Upper lobe of left lung (tissue), 6 donors: Measurements from ENCODE around the gene SALL1. TPM values are rescaled to one million over a fixed set of nuclear protein-coding genes. Genes with fewer than 3 reads are reported as not detected.

Source experiments
- ATAC-seq, 2 donors: fragments of 200-7000 bp; cut with Tn5 transposase; one replicate each; pipeline ENCODE4 v1.9.1; 2022; ENCODE audit warnings: mild to moderate bottlenecking in 2 of 2, moderate library complexity in 2 of 2; ENCODE audit not compliant: low FRiP score in 2 of 2
- DNase-seq, 2 donors: peaks; one replicate each; pipeline ENCODE4 v3.0.0-alpha.2; 2019 to 2020
- H3K27ac ChIP-seq, 4 donors: fragments of 200-600 bp; sonication (generic); one replicate each; pipeline ENCODE4 v1.5.1; 2016 to 2019
- H3K27me3 ChIP-seq, 4 donors: fragments of 200-600 bp; sonication (generic); one replicate each; pipeline ENCODE4 v1.5.1; 2017 to 2019
- H3K36me3 ChIP-seq, 4 donors: fragments of 200-600 bp; sonication (generic); one replicate each; pipeline ENCODE4 v1.5.1; 2016 to 2019
- H3K4me1 ChIP-seq, 4 donors: fragments of 200-600 bp; sonication (generic); one replicate each; pipeline ENCODE4 v1.5.1; 2018 to 2019
- H3K4me3 ChIP-seq, 4 donors: fragments of 200-600 bp; sonication (generic); one replicate each; pipeline ENCODE4 v1.5.1; 2017 to 2019; ENCODE audit warnings: mild to moderate bottlenecking in 2 of 4, moderate library complexity in 1 of 4
- H3K9me3 ChIP-seq, 4 donors: fragments of 200-600 bp; sonication (generic); one replicate each; pipeline ENCODE4 v1.5.1; 2018 to 2019
- EP300 ChIP-seq, 4 donors: sonication (generic); formaldehyde crosslinking; IDR thresholded peaks; one replicate each; pipeline ENCODE4 v1.5.1; 2017; ENCODE audit warnings: antibody characterized with exemption in 4 of 4, control low read depth in 2 of 4
- POLR2A ChIP-seq, 4 donors: fragments of 450-650 bp; IDR thresholded peaks; one replicate each; pipeline ENCODE4 v1.5.1; 2016 to 2017; ENCODE audit warnings: antibody characterized with exemption in 4 of 4, mild to moderate bottlenecking in 2 of 4
- POLR2AphosphoS5 ChIP-seq, 2 donors: sonication (generic); formaldehyde crosslinking; IDR thresholded peaks; one replicate each; pipeline ENCODE4 v1.5.1; 2017; ENCODE audit warnings: antibody characterized with exemption in 2 of 2
- WGBS, 2 donors: methylation state at CpG; one replicate each; pipeline ENCODE4 v1.1.5; 2017 to 2018; 5-methylcytosine and 5-hydroxymethylcytosine counted together
- total RNA-seq, 6 donors: library from RNA; depleted of rRNA in 4 of 6; stranded (reverse); fragments of >200 nt in 4 of 6; gene quantifications; one replicate each; pipeline versions ENCODE4 v1.1.0 to v1.2.1, GENCODE V29; 2016 to 2021
- TF ChIP-seq, protein P1 (sequence below), 6 experiments: fragments of 450-650 bp in 4 of 6; fragments of 200-600 bp in 2 of 6; sonication (generic) in 2 of 6; IDR thresholded peaks; one replicate each; pipeline ENCODE4 v1.5.1; 2016 to 2019; ENCODE audit warnings: antibody characterized with exemption in 6 of 6
- donor health status: DM: no; HTN: no; CAD: no; lungs with moderate emphysema.
- donor health status: DM: no; HTN: yes; CAD: no; lungs with severe emphysema.

SALL1 gene
- total RNA-seq, 6 donors from 2014 or later = 0.10 to 0.23 TPM; not detected in 4

DNA sequence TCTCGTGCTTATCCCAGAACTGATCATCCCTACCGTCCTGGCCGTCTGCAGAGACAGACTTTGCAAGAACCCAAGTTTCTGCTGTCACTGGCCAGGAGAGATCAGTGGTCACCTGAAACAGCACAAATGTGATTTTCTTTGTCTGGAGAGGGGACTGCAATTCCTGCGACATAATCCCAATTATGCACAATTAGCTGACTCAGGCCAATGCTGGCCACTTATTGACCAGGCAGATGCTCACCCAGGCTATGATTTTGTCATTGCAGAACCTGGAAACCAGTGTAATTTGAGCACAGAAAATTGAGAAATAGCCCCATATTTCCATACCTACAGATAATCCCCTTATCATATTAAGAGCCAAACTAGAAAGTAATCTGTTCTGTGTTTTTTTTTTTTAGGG is 34.7 kb downstream of the SALL1 start:
- no peak for ATAC-seq

DNA sequence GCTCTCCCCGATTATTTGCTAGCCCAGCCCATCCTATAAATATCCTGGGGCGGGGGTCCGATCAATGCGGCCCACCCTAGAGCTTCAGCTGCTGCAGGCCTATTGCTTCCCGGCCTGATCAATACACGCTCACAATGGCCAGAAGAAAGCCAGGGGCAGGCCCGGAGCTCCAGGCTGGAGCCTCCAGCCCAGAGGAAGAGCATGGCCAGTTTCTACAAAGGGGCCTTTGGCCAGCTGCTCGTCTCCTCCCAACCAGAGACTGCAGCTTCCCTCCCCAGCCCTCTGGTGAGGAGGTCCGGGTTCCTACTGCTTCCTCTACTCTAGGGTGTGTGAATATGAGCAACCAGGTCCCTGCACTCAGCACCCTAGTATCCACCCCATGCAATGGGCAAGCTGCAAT is 36.7 kb downstream of the SALL1 start:
- WGBS, 2 donors = 45 to 52% methylated on average over 8 to 9 of the region's 9 CpGs
- no peak for ATAC-seq

More for the DNA sequence above, 34.7 kb downstream of the SALL1 start:
- no peak overlapping the region for H3K27ac ChIP-seq
- H3K9me3 ChIP-seq = no peaks in the 10 kb centered on the region
- H3K36me3 ChIP-seq = no peaks in the 10 kb centered on the region
- TF ChIP-seq, protein P1, sequence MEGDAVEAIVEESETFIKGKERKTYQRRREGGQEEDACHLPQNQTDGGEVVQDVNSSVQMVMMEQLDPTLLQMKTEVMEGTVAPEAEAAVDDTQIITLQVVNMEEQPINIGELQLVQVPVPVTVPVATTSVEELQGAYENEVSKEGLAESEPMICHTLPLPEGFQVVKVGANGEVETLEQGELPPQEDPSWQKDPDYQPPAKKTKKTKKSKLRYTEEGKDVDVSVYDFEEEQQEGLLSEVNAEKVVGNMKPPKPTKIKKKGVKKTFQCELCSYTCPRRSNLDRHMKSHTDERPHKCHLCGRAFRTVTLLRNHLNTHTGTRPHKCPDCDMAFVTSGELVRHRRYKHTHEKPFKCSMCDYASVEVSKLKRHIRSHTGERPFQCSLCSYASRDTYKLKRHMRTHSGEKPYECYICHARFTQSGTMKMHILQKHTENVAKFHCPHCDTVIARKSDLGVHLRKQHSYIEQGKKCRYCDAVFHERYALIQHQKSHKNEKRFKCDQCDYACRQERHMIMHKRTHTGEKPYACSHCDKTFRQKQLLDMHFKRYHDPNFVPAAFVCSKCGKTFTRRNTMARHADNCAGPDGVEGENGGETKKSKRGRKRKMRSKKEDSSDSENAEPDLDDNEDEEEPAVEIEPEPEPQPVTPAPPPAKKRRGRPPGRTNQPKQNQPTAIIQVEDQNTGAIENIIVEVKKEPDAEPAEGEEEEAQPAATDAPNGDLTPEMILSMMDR (IDR thresholded peaks at IDR 0.05) = no peak
- TF ChIP-seq POLR2A (IDR thresholded peaks at IDR 0.05) = no peak
- TF ChIP-seq EP300 (IDR thresholded peaks at IDR 0.05) = no peak
- TF ChIP-seq POLR2AphosphoS5 (IDR thresholded peaks at IDR 0.05) = no peak
- H3K27me3 ChIP-seq = peaks cover 0 to 4% (median 0%) of the 10 kb centered on the region in 4 donors
- H3K4me1 ChIP-seq = no peaks in the 10 kb centered on the region
- WGBS, 2 donors = 49% methylated on average over 4 of the region's 4 CpGs
- DNase-seq = no peak
- H3K4me3 ChIP-seq = no peak overlapping the region

DNA sequence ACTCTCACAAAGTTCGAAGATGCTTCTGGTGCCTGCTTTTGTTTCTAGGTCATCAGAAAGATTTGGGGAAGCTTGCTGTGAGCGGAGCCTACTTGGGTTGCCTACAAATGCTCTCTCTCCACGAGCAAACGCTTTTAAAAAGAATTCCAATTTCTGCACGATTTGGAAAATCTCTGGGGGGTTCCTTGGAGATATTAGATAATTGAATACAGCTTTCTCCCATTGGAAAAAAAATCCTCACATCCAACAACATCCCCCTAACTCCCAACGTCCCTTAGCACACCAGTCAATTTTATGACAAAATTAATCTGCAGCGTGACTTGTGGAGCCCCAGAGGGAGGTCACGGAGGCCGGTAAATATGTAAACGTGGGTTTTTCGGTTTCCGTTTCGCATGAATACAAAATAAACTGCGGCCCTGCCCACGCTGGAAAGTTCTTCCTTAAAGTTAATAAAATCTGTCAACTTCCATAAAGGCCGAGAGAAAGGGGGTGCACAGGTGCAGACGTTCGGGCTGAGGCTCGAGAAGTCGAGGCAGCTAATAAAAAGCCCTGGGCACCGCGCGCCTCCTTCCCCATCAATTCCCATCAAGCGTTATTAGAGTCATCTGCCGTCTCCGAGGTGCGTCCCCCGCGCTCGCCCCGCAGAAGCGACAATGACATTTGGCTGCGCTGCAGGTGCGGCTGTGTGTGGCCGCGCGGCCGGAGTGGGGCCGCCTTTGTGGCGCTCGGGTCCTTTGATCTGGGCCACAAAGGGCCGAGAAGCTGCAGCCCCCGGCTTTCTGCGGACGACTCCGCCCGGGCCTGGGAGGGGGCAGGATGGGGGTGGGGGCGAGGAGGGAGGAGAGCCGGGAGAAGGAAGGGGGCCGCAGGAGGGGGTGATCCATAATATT is 37.6 kb downstream of the SALL1 start:
- H3K27ac ChIP-seq = no peak overlapping the region
- DNase-seq (peak in 1 of 2 donors; percentile 73), ATAC-seq (no peak)
- no peaks in the 10 kb centered on the region for H3K9me3 ChIP-seq
- peaks cover 0 to 4% (median 0%) of the 10 kb centered on the region in 4 donors for H3K27me3 ChIP-seq
- WGBS, 2 donors = 4 to 8% methylated on average over 29 to 40 of the region's 50 CpGs
- TF ChIP-seq POLR2AphosphoS5 (IDR thresholded peaks at IDR 0.05) (no peak), EP300 (IDR thresholded peaks at IDR 0.05) (no peak), POLR2A (IDR thresholded peaks at IDR 0.05) (no peak)
- TF ChIP-seq, protein P1 (IDR thresholded peaks at IDR 0.05) = no peak
- H3K4me3 ChIP-seq = no peak overlapping the region
- H3K36me3 ChIP-seq = no peaks in the 10 kb centered on the region
- H3K4me1 ChIP-seq = no peaks in the 10 kb centered on the region

More for the DNA sequence above, 36.7 kb downstream of the SALL1 start:
- Histone ChIP-seq H3K4me3 (no peak overlapping the region), H3K27me3 (peaks cover 0 to 4% (median 0%) of the 10 kb centered on the region in 4 donors), H3K27ac (no peak overlapping the region), H3K36me3 (no peaks in the 10 kb centered on the region), H3K9me3 (no peaks in the 10 kb centered on the region), H3K4me1 (no peaks in the 10 kb centered on the region)
- no peak for DNase-seq
- no peak for TF ChIP-seq POLR2A (IDR thresholded peaks at IDR 0.05)
- no peak for TF ChIP-seq POLR2AphosphoS5 (IDR thresholded peaks at IDR 0.05)
- no peak for TF ChIP-seq EP300 (IDR thresholded peaks at IDR 0.05)
- TF ChIP-seq, protein P1 (IDR thresholded peaks at IDR 0.05) = no peak

DNA sequence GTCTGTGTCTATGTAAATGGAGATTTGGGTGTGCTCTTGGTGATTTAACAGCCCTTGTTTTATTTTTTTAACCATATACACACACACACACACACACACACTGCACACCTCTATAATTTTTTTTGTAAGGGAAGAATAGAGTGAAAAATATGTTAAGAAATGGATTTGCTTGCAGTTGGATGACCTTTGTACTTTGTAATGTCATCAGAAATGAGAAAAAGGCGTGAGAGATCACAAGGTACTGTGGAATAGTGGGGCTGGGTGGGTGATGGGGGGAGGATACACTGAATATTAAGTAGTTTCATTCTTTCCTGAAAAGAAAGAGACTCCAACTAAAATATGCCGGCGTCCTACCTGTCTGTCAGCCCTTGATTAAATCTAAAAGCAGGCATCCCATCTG is 38.7 kb downstream of the SALL1 start:
- H3K27ac ChIP-seq = no peak overlapping the region
- ATAC-seq (no peak), DNase-seq (no peak)
- H3K4me1 ChIP-seq = no peaks in the 10 kb centered on the region
- WGBS, 2 donors = 24 to 52% methylated on average over 3 of the region's 3 CpGs
- no peaks in the 10 kb centered on the region for H3K9me3 ChIP-seq
- peaks cover 0 to 4% (median 0%) of the 10 kb centered on the region in 4 donors for H3K27me3 ChIP-seq
- H3K4me3 ChIP-seq = no peak overlapping the region
- H3K36me3 ChIP-seq = no peaks in the 10 kb centered on the region
- TF ChIP-seq, protein P1 (IDR thresholded peaks at IDR 0.05) = no peak
- TF ChIP-seq POLR2AphosphoS5 (IDR thresholded peaks at IDR 0.05) = no peak
- TF ChIP-seq EP300 (IDR thresholded peaks at IDR 0.05) = no peak
- no peak for TF ChIP-seq POLR2A (IDR thresholded peaks at IDR 0.05)
